Upper lobe of left lung (tissue), 4 donors: ENCODE measurements around the gene DHX15.

ENCODE experiments used
- CTCF ChIP-seq, 6 experiments: fragments of 450-650 bp in 4 of 6; fragments of 200-600 bp in 2 of 6; sonication (generic) in 2 of 6; IDR thresholded peaks; one replicate each; pipeline ENCODE4 v1.5.1; 2016 to 2019; ENCODE audit warnings: antibody characterized with exemption in 6 of 6
- EP300 ChIP-seq, 4 donors: sonication (generic); formaldehyde crosslinking; IDR thresholded peaks; one replicate each; pipeline ENCODE4 v1.5.1; 2017; ENCODE audit warnings: antibody characterized with exemption in 4 of 4, control low read depth in 2 of 4
- POLR2A ChIP-seq, 4 donors: fragments of 450-650 bp; IDR thresholded peaks; one replicate each; pipeline ENCODE4 v1.5.1; 2016 to 2017; ENCODE audit warnings: antibody characterized with exemption in 4 of 4, mild to moderate bottlenecking in 2 of 4

- no peak for TF ChIP-seq CTCF (IDR thresholded peaks at IDR 0.05)
- no peak for TF ChIP-seq POLR2A (IDR thresholded peaks at IDR 0.05)
- TF ChIP-seq EP300 (IDR thresholded peaks at IDR 0.05): no peak
Measured at GRCh38 chr4:24560868-24561368, 23.4 kb downstream of the DHX15 start.
